ENCODE results near the gene HLA-DQA1.
"Not testable (repeated sequence)": the region's sequence is repeated elsewhere in the genome, so short reads cannot be mapped to it uniquely, and the experiment has no call there.

Gene HLA-DQA1

GRCh38 chr6:32659856-32660595, 22.8 kb downstream of the HLA-DQA1 start:
- no peak for DNase-seq

- no peak for DNase-seq
These were observed 24.9 kb downstream of the HLA-DQA1 start for GRCh38 chr6:32662099-32662498.

- DNase-seq: no peak
These were observed 25.6 kb downstream of the HLA-DQA1 start for GRCh38 chr6:32662836-32663235.

- no peak for DNase-seq
These were observed 27.1 kb downstream of the HLA-DQA1 start for GRCh38 chr6:32664354-32664753.

GRCh38 chr6:32664827-32665362, 27.7 kb downstream of the HLA-DQA1 start:
- DNase-seq: no peak

- no peak for DNase-seq
These were observed 28.5 kb downstream of the HLA-DQA1 start for GRCh38 chr6:32665661-32666060.

- DNase-seq: no peak
These were observed 29.5 kb downstream of the HLA-DQA1 start, which contains the start of gene HLA-DQB1 for GRCh38 chr6:32666420-32667300. HLA-DQB1 (minus strand) TSS chr6:32666657; CDS start chr6:32666607, 50 bp downstream.

GRCh38 chr6:32668226-32668747, 31.1 kb downstream of the HLA-DQA1 start:
- peak; percentile 22 for DNase-seq

- no peak for DNase-seq
These were observed 32.0 kb downstream of the HLA-DQA1 start for GRCh38 chr6:32669240-32669639.

GRCh38 chr6:32669893-32670292, 32.7 kb downstream of the HLA-DQA1 start:
- no peak for DNase-seq

- DNase-seq: not testable (repeated sequence)
These were observed 34.7 kb downstream of the HLA-DQA1 start for GRCh38 chr6:32671908-32672307.

GRCh38 chr6:32674123-32674522, 36.9 kb downstream of the HLA-DQA1 start:
- DNase-seq: not testable (repeated sequence)

- no peak for DNase-seq
These were observed 42.3 kb downstream of the HLA-DQA1 start for GRCh38 chr6:32679492-32679891.

- no peak for DNase-seq
These were observed 42.8 kb downstream of the HLA-DQA1 start for GRCh38 chr6:32680055-32680454.

GRCh38 chr6:32684246-32684645, 47.0 kb downstream of the HLA-DQA1 start:
- DNase-seq: no peak

GRCh38 chr6:32685603-32686002, 48.4 kb downstream of the HLA-DQA1 start:
- DNase-seq: no peak

GRCh38 chr6:32689531-32690501, 52.6 kb downstream of the HLA-DQA1 start:
- no peak for DNase-seq

- DNase-seq: peak; percentile 28
These were observed 54.8 kb downstream of the HLA-DQA1 start for GRCh38 chr6:32692019-32692418.

Measured in stimulated activated naive CD4-positive, alpha-beta T cell treated with Interleukin-2 at 50 U/mL for 16 hours (primary cell).